GM10847 (cell line): Measurements from ENCODE around the gene MUC4.

Experiments
- POLR2A ChIP-seq: IDR thresholded peaks from 2 replicates; pipeline ENCODE4 v1.6.1; 2011; ENCODE audit not compliant: insufficient read length; ENCODE audit errors: extremely low read depth

MUC4 gene

GRCh38 chr3:195821403-195822130, 9.8 kb upstream of the MUC4 start:
- no peak for TF ChIP-seq POLR2A

- TF ChIP-seq POLR2A, result no peak
Measured at GRCh38 chr3:195820901-195821300, 9.2 kb upstream of the MUC4 start.

- TF ChIP-seq POLR2A, result no peak
Measured at GRCh38 chr3:195820186-195820585, 8.5 kb upstream of the MUC4 start.

- no peak for TF ChIP-seq POLR2A
Measured at GRCh38 chr3:195818301-195818700, 6.6 kb upstream of the MUC4 start.

GRCh38 chr3:195817578-195818135, 5.9 kb upstream of the MUC4 start:
- no peak for TF ChIP-seq POLR2A

- TF ChIP-seq POLR2A, result no peak
Measured at GRCh38 chr3:195815169-195815771, 3.5 kb upstream of the MUC4 start.

GRCh38 chr3:195813916-195814640, 2.3 kb upstream of the MUC4 start:
- TF ChIP-seq POLR2A, result no peak

GRCh38 chr3:195812366-195812765, 637 bp upstream of the MUC4 start:
- TF ChIP-seq POLR2A, result no peak

- TF ChIP-seq POLR2A, result no peak
Measured at GRCh38 chr3:195810455-195810845, 1.3 kb downstream of the MUC4 start.

GRCh38 chr3:195809796-195810454, 1.8 kb downstream of the MUC4 start:
- TF ChIP-seq POLR2A, result no peak

- no peak for TF ChIP-seq POLR2A
Measured at GRCh38 chr3:195809291-195809785, 2.4 kb downstream of the MUC4 start.

- no peak for TF ChIP-seq POLR2A
Measured at GRCh38 chr3:195808741-195809290, 2.9 kb downstream of the MUC4 start.

GRCh38 chr3:195807681-195808121, 4.0 kb downstream of the MUC4 start:
- TF ChIP-seq POLR2A, result no peak

GRCh38 chr3:195806916-195807231, 4.9 kb downstream of the MUC4 start:
- no peak for TF ChIP-seq POLR2A
